Astrocyte of the spinal cord (primary cell): ENCODE measurements around the gene NOXRED1.
A peak's percentile ranks its signal among the peaks of the same experiment; 100 is the strongest.

Experiments used
- DNase-seq: peaks from one replicate; pipeline ENCODE4 v3.0.0; 2011; ENCODE audit warnings: low read depth, low spot score
- H3K4me3 ChIP-seq: 2 replicates; pipeline ENCODE4 v1.5.1; 2011; ENCODE audit warnings: low read depth, mild to moderate bottlenecking, low read length, moderate library complexity
- CTCF ChIP-seq: IDR thresholded peaks from 2 replicates; pipeline ENCODE4 v1.5.1; 2012; ENCODE audit warnings: low read depth, mild to moderate bottlenecking, low read length, inconsistent platforms
- in situ Hi-C: cut with HindIII; loops from 2 replicates; pipeline ENCODE4 v1.10.0; 2017; ENCODE audit warnings: low sequenced_read_pairs

NOXRED1 gene

GRCh38 chr14:77409131-77409533, 14.2 kb downstream of the NOXRED1 start:
- H3K4me3 ChIP-seq = no peak overlapping the region
- TF ChIP-seq CTCF = peak; percentile 20
- in situ Hi-C loops = no loop called here
- DNase-seq = no peak

GRCh38 chr14:77407158-77407557, 16.2 kb downstream of the NOXRED1 start:
- H3K4me3 ChIP-seq = no peak overlapping the region
- TF ChIP-seq CTCF = no peak
- in situ Hi-C loops = no loop called here
- no peak for DNase-seq

- in situ Hi-C loops = no loop called here
- H3K4me3 ChIP-seq = no peak overlapping the region
- TF ChIP-seq CTCF = no peak
- no peak for DNase-seq
Observed at GRCh38 chr14:77406718-77407117, 16.6 kb downstream of the NOXRED1 start.

- TF ChIP-seq CTCF = no peak
- in situ Hi-C loops = no loop called here
- no peak for DNase-seq
- H3K4me3 ChIP-seq = no peak overlapping the region
Observed at GRCh38 chr14:77406086-77406485, 17.2 kb downstream of the NOXRED1 start.

GRCh38 chr14:77403768-77404167, 19.6 kb downstream of the NOXRED1 start:
- TF ChIP-seq CTCF = no peak
- H3K4me3 ChIP-seq = no peak overlapping the region
- no peak for DNase-seq
- in situ Hi-C loops = no loop called here

GRCh38 chr14:77400216-77400615, 23.1 kb downstream of the NOXRED1 start:
- no peak for TF ChIP-seq CTCF
- in situ Hi-C loops = no loop called here
- no peak overlapping the region for H3K4me3 ChIP-seq
- no peak for DNase-seq

- H3K4me3 ChIP-seq = no peak overlapping the region
- no peak for DNase-seq
Observed at GRCh38 chr14:77390188-77390587, 33.1 kb downstream of the NOXRED1 start.

More at GRCh38 chr14:77390188-77390587, 33.1 kb downstream of the NOXRED1 start:
- in situ Hi-C loops = no loop called here
- TF ChIP-seq CTCF = no peak
